CD14-positive monocyte (primary cell): ENCODE results near the gene PCCA. TPM values are rescaled to one million over a fixed set of nuclear protein-coding genes. Genes with fewer than 3 reads are reported as not detected.
"Not testable (repeated sequence)": the region's sequence is repeated elsewhere in the genome, so short reads cannot be mapped to it uniquely, and the experiment has no call there.

Experiments
- DNase-seq, 3 donors: peaks; one replicate each; pipeline ENCODE4 v3.0.0-alpha.2; 2011 to 2022
- H2AFZ ChIP-seq: 2 replicates; pipeline ENCODE4 v1.6.0; 2012; ENCODE audit warnings: mild to moderate bottlenecking, low read depth, low read length, inconsistent platforms; ENCODE audit not compliant: insufficient read depth, poor library complexity, severe bottlenecking
- H3K27ac ChIP-seq, 2 donors: 1 replicate in 1 of 2; 2 replicates in 1 of 2; pipeline ENCODE4 v1.5.1; 2012 to 2013; ENCODE audit warnings: low read length in 2 of 2, control low read depth in 1 of 2, inconsistent platforms in 1 of 2, low read depth in 1 of 2, mild to moderate bottlenecking in 1 of 2
- H3K27me3 ChIP-seq, 2 donors: one replicate each; pipeline versions ENCODE4 v1.6.0 to v1.6.1; 2011 to 2013; ENCODE audit warnings: low read length in 2 of 2; ENCODE audit not compliant: control insufficient read depth in 2 of 2, insufficient read depth in 2 of 2
- H3K36me3 ChIP-seq, 2 donors: replicated peaks in 1 of 2; 1 replicate in 1 of 2; 2 replicates in 1 of 2; pipeline versions ENCODE4 v1.5.1 to v1.6.1; 2012 to 2013; ENCODE audit warnings: low read length in 2 of 2, control low read depth in 1 of 2, inconsistent platforms in 1 of 2, mild to moderate bottlenecking in 1 of 2; ENCODE audit not compliant: insufficient read depth in 2 of 2, control insufficient read depth in 1 of 2
- H3K4me1 ChIP-seq, 2 donors: 1 replicate in 1 of 2; 2 replicates in 1 of 2; pipeline versions ENCODE4 v1.5.1 to v1.6.1; 2012 to 2013; ENCODE audit warnings: low read length in 2 of 2, control low read depth in 1 of 2, inconsistent platforms in 1 of 2, mild to moderate bottlenecking in 1 of 2, moderate library complexity in 1 of 2; ENCODE audit not compliant: insufficient read depth in 2 of 2, control insufficient read depth in 1 of 2
- H3K4me2 ChIP-seq: replicated peaks from 2 replicates; pipeline ENCODE3; 2012; ENCODE audit warnings: low read length, moderate library complexity, mild to moderate bottlenecking; ENCODE audit not compliant: poor library complexity, severe bottlenecking; ENCODE audit errors: extremely low read depth
- H3K4me3 ChIP-seq, 3 experiments: fragments of 200-600 bp in 1 of 3; sonication (generic) in 1 of 3; replicated peaks in 1 of 3; 1 replicate in 2 of 3; 2 replicates in 1 of 3; pipeline ENCODE4 v1.5.1; 2011 to 2013; ENCODE audit warnings: low read length in 3 of 3, mild to moderate bottlenecking in 3 of 3, control low read depth in 2 of 3, low read depth in 2 of 3, inconsistent platforms in 1 of 3, moderate library complexity in 1 of 3
- H3K79me2 ChIP-seq: 2 replicates; pipeline ENCODE4 v1.6.0; 2012; ENCODE audit warnings: mild to moderate bottlenecking, control low read depth, inconsistent platforms, low read length, moderate library complexity; ENCODE audit not compliant: insufficient read depth
- H3K9ac ChIP-seq: 2 replicates; pipeline ENCODE4 v1.6.0; 2017; ENCODE audit warnings: low read length, mild to moderate bottlenecking; ENCODE audit not compliant: insufficient read depth, poor library complexity, severe bottlenecking
- H3K9me3 ChIP-seq, 2 donors: replicated peaks in 1 of 2; 1 replicate in 1 of 2; 2 replicates in 1 of 2; pipeline versions ENCODE4 v1.5.1 to v1.6.1; 2012 to 2013; ENCODE audit warnings: low read length in 2 of 2, control low read depth in 1 of 2; ENCODE audit not compliant: control insufficient read depth in 1 of 2, insufficient read depth in 1 of 2
- H4K20me1 ChIP-seq: 2 replicates; pipeline ENCODE4 v1.6.0; 2012; ENCODE audit warnings: mild to moderate bottlenecking, low read length, control low read depth, moderate library complexity; ENCODE audit not compliant: insufficient read depth
- H3K27ac Mint-ChIP-seq, 7 donors: one replicate each; pipeline ENCODE4 v1.8.0; 2020; ENCODE audit warnings: mild to moderate bottlenecking in 7 of 7, mixed read lengths in 7 of 7, moderate library complexity in 6 of 7, inconsistent platforms in 2 of 7
- H3K27me3 Mint-ChIP-seq, 3 donors: one replicate each; pipeline ENCODE4 v1.8.0; 2021 to 2022; ENCODE audit warnings: low read depth in 3 of 3, mild to moderate bottlenecking in 3 of 3, mixed read lengths in 3 of 3, moderate library complexity in 3 of 3, inconsistent platforms in 1 of 3
- H3K36me3 Mint-ChIP-seq, 2 donors: one replicate each; pipeline ENCODE4 v1.8.0; 2020; ENCODE audit warnings: mixed read lengths in 2 of 2, inconsistent platforms in 1 of 2, mild to moderate bottlenecking in 1 of 2
- H3K4me1 Mint-ChIP-seq: one replicate; pipeline ENCODE4 v1.8.0; 2020; ENCODE audit warnings: mild to moderate bottlenecking, mixed read lengths
- H3K4me3 Mint-ChIP-seq, 2 donors: one replicate each; pipeline ENCODE4 v1.8.0; 2020; ENCODE audit warnings: mild to moderate bottlenecking in 2 of 2, mixed read lengths in 2 of 2, moderate library complexity in 1 of 2
- H3K9me3 Mint-ChIP-seq, 7 donors: one replicate each; pipeline ENCODE4 v1.8.0; 2020 to 2022; ENCODE audit warnings: mixed read lengths in 7 of 7, mild to moderate bottlenecking in 6 of 7, moderate library complexity in 6 of 7, inconsistent platforms in 2 of 7
- CTCF ChIP-seq: fragments of 200-600 bp; IDR thresholded peaks from one replicate; pipeline ENCODE4 v1.8.0; 2022; ENCODE audit warnings: antibody characterized with exemption, mild to moderate bottlenecking
- WGBS: methylation state at CpG from one replicate; pipeline ENCODE4 v1.1.5; 2013; ENCODE audit warnings: missing lambda C conversion rate; ENCODE audit not compliant: insufficient coverage; 5-methylcytosine and 5-hydroxymethylcytosine counted together
- intact Hi-C, 2 donors: fragments of 100-400 bp; cut with micrococcal nuclease; formaldehyde crosslinking; loops; one replicate each; pipeline versions ENCODE4 v1.15.0 to v1.15.1; 2023
- polyA plus RNA-seq, 3 donors: library from polyadenylated mRNA; depleted of rRNA in 1 of 3; unstranded in 2 of 3; stranded (reverse) in 1 of 3; fragments of 300-500 nt in 2 of 3; fragments of >200 nt in 1 of 3; fragmentation: Illumina TruSeq in 2 of 3; gene quantifications; 1 replicate in 2 of 3; 2 replicates in 1 of 3; pipeline ENCODE4 v1.2.3, GENCODE V29; 2012 to 2021

Gene PCCA
- polyA plus RNA-seq, 3 donors, result 4.4 to 13.5 (median 11.9) TPM

GRCh38 chr13:100097821-100098220 is 8.9 kb downstream of the PCCA start:
- no peak overlapping the region for H3K9ac ChIP-seq
- Mint-ChIP-seq H3K36me3 (peaks cover 0 to 4% of the 10 kb centered on the region in 2 donors), H3K4me1 (peaks cover 3% of the 10 kb centered on the region), H3K27ac (no peak overlapping the region), H3K9me3 (peaks cover 0 to 9% (median 0%) of the 10 kb centered on the region in 7 donors), H3K27me3 (peaks cover 0 to 9% (median 0%) of the 10 kb centered on the region in 3 donors), H3K4me3 (no peak overlapping the region)
- no peak overlapping the region for H2AFZ ChIP-seq
- no peaks in the 10 kb centered on the region for H3K9me3 ChIP-seq
- WGBS, result no CpG with 5 or more reads among the region's 1 CpG
- H3K36me3 ChIP-seq, result no peaks in the 10 kb centered on the region
- H4K20me1 ChIP-seq, result peaks cover 16% of the 10 kb centered on the region
- peaks cover 4% of the 10 kb centered on the region for H3K79me2 ChIP-seq
- no peak for TF ChIP-seq CTCF
- H3K4me2 ChIP-seq, result no peak overlapping the region
- no peak overlapping the region for H3K27ac ChIP-seq
- DNase-seq, result no peak
- no peak overlapping the region for H3K4me3 ChIP-seq
- H3K4me1 ChIP-seq, result no peaks in the 10 kb centered on the region
- H3K27me3 ChIP-seq, result no peaks in the 10 kb centered on the region
- intact Hi-C loops, result no loop called here

- Histone ChIP-seq H3K4me2 (no peak overlapping the region), H3K79me2 (no peaks in the 10 kb centered on the region), H3K4me1 (no peaks in the 10 kb centered on the region), H3K27me3 (no peaks in the 10 kb centered on the region), H3K4me3 (no peak overlapping the region), H3K27ac (no peak overlapping the region), H3K36me3 (no peaks in the 10 kb centered on the region), H3K9ac (no peak overlapping the region), H4K20me1 (peaks cover 16% of the 10 kb centered on the region), H3K9me3 (no peaks in the 10 kb centered on the region), H2AFZ (no peak overlapping the region)
- Mint-ChIP-seq H3K27me3 (peaks cover 0 to 9% (median 0%) of the 10 kb centered on the region in 3 donors), H3K4me3 (no peak overlapping the region), H3K36me3 (peaks cover 0 to 5% of the 10 kb centered on the region in 2 donors), H3K27ac (no peak overlapping the region), H3K4me1 (peaks cover 3% of the 10 kb centered on the region), H3K9me3 (peaks cover 0 to 8% (median 0%) of the 10 kb centered on the region in 7 donors)
- DNase-seq, result no peak
- no peak for TF ChIP-seq CTCF
- 98% methylated on average over 5 of the region's 6 CpGs for WGBS
- intact Hi-C loops, result no loop called here
These were observed 9.7 kb downstream of the PCCA start for GRCh38 chr13:100098445-100099116.

- H3K4me1 ChIP-seq, intact Hi-C loops, H3K27ac Mint-ChIP-seq, H3K36me3 Mint-ChIP-seq, H3K27me3 Mint-ChIP-seq, H3K9ac ChIP-seq, H3K4me2 ChIP-seq, H3K27ac ChIP-seq, DNase-seq, H3K79me2 ChIP-seq, H3K4me3 ChIP-seq, H3K9me3 ChIP-seq, H3K4me3 Mint-ChIP-seq, H3K9me3 Mint-ChIP-seq, H3K4me1 Mint-ChIP-seq, H2AFZ ChIP-seq, H3K36me3 ChIP-seq, H3K27me3 ChIP-seq: not testable (repeated sequence)
- WGBS, result 100% methylated on average over 2 of the region's 8 CpGs
- peaks cover 16% of the 10 kb centered on the region for H4K20me1 ChIP-seq
These were observed 10.2 kb downstream of the PCCA start for GRCh38 chr13:100099117-100099445.
